CD4-positive, alpha-beta T cell treated with Interleukin-15 for 4 hours (primary cell): Measurements from ENCODE around the gene TTC4.
"Not testable (repeated sequence)": the region's sequence is repeated elsewhere in the genome, so short reads cannot be mapped to it uniquely, and the experiment has no call there.

Experiments used
- DNase-seq: peaks from one replicate; pipeline ENCODE4 v3.0.0-alpha.2; 2020; ENCODE audit warnings: low spot score

The TTC4 gene

GRCh38 chr1:54748094-54748835 lies 32.6 kb downstream of the TTC4 start:
- DNase-seq: no peak

GRCh38 chr1:54750596-54750995 lies 34.9 kb downstream of the TTC4 start:
- no peak for DNase-seq

GRCh38 chr1:54751426-54751825 lies 35.8 kb downstream of the TTC4 start:
- DNase-seq: no peak

- DNase-seq: no peak
These were observed 38.4 kb downstream of the TTC4 start for GRCh38 chr1:54754045-54754444.

- no peak for DNase-seq
These were observed 39.0 kb downstream of the TTC4 start for GRCh38 chr1:54754486-54755285.

GRCh38 chr1:54757833-54758232 lies 42.2 kb downstream of the TTC4 start:
- no peak for DNase-seq

- no peak for DNase-seq
These were observed 43.2 kb downstream of the TTC4 start for GRCh38 chr1:54758678-54759348.

GRCh38 chr1:54763816-54764132 lies 48.1 kb downstream of the TTC4 start:
- no peak for DNase-seq

- peak; percentile 98 for DNase-seq
These were observed 48.7 kb downstream of the TTC4 start, which contains the start of gene PARS2 for GRCh38 chr1:54764133-54764921. PARS2 (minus strand) TSS chr1:54764523; CDS start chr1:54759161, 5,362 bp downstream.

GRCh38 chr1:54764922-54765561 lies 49.4 kb downstream of the TTC4 start:
- DNase-seq: no peak

GRCh38 chr1:54766726-54767125 lies 51.1 kb downstream of the TTC4 start:
- DNase-seq: no peak

- DNase-seq: no peak
These were observed 51.9 kb downstream of the TTC4 start for GRCh38 chr1:54767526-54767925.

- no peak for DNase-seq
These were observed 52.4 kb downstream of the TTC4 start for GRCh38 chr1:54768093-54768492.

GRCh38 chr1:54772951-54773350 lies 57.3 kb downstream of the TTC4 start:
- DNase-seq: no peak

- no peak for DNase-seq
These were observed 59.3 kb downstream of the TTC4 start for GRCh38 chr1:54774820-54775498.

GRCh38 chr1:54775828-54776721 lies 60.4 kb downstream of the TTC4 start:
- not testable (repeated sequence) for DNase-seq

- no peak for DNase-seq
These were observed 61.4 kb downstream of the TTC4 start for GRCh38 chr1:54777011-54777410.

GRCh38 chr1:54777431-54777830 lies 61.8 kb downstream of the TTC4 start:
- no peak for DNase-seq

- no peak for DNase-seq
These were observed 65.5 kb downstream of the TTC4 start for GRCh38 chr1:54781023-54781723.
